ENCODE data around the gene NOTUM. TPM values are rescaled to one million over a fixed set of nuclear protein-coding genes. Genes with fewer than 3 reads are reported as not detected.

The NOTUM gene
- total and polyA plus RNA-seq, 9 of the 15 experiments (the other 6 are each of a cell fraction or from before 2014, with no cell fraction given) = 0.03 to 14.0 (median 4.1) TPM

DNA sequence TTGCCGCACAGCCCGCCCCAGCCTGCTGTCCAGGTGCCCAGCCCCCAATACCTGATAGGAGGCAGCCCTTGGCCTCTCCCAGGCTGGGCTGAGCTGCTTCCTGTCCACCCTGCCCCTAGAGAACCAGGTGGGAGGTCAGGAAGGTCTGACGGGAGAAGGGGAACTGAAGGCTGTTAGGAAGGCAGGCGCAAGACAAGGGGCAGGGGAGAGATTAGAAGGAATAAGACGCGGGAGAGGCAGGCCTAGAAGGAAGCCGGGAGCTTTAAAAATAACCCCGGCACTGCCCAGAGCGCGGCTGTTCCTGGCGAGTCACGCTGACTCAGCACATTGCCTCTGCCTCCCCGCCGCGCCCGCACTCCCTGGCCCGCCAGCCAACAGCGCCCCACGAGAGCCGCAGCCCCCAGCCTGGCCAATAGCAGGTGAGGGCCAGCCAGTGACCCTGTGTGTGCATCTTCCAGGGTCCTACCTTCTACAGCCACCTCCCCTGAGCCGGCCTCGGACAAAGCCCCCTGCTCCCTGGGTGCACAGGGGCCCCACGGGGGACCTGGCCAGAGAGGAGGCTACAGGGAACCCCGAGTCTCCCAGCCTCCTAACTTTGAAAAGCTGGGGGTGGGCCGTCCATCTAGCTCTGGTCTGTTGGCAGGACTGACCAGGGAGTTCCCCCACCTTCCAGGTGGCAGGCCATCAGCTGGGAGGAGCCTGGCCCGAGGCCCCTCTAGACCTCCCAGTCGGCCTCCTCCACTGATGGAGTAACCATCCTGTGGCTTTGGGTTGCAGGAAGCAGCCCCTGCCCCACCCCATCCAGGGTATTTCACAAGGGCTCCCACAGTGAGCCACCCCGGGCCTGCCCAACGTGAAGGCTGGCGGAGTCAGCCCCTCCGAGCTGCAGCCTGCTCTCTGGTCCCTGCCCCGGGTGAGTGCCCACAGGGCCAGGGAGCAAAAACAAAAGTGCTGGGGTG is 37.4 kb downstream of the NOTUM start (continued):
- TF ChIP-seq, protein P1, sequence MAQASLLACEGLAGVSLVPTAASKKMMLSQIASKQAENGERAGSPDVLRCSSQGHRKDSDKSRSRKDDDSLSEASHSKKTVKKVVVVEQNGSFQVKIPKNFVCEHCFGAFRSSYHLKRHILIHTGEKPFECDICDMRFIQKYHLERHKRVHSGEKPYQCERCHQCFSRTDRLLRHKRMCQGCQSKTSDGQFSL (CRISPR knock-in tag; IDR thresholded peaks at IDR 0.05) = no peak
- TF ChIP-seq, protein P1 (tag; IDR thresholded peaks at IDR 0.05) = 0 out of 4 replicates have a peak, but pooled peaks of 1 of the 2 experiments have one; percentile 18
- TF ChIP-seq ZNF668 (CRISPR knock-in tag; IDR thresholded peaks at IDR 0.05) = no peak
- no peak for TF ChIP-seq MTF1 (CRISPR knock-in tag; IDR thresholded peaks at IDR 0.05; ENCODE audit: borderline replicate concordance)
- TF ChIP-seq TRIM28 (IDR thresholded peaks at IDR 0.05) = no peak; the same call in 1 of the 2 replicates
- no peak for TF ChIP-seq ZNF140 (CRISPR knock-in tag; IDR thresholded peaks at IDR 0.05)
- TF ChIP-seq NR2C2 (CRISPR knock-in tag; IDR thresholded peaks at IDR 0.05) = no peak
- peak; percentile 73 for TF ChIP-seq NR2C2 (tag; IDR thresholded peaks at IDR 0.05)
- peak; percentile 82 for TF ChIP-seq MYC (IDR thresholded peaks at IDR 0.05; ENCODE audit: low read depth, low read length)
- TF ChIP-seq MYC (CRISPR knock-in tag; IDR thresholded peaks at IDR 0.05; ENCODE audit: borderline replicate concordance, low read depth) = no peak
- peak; percentile 53 for TF ChIP-seq NFYB (IDR thresholded peaks at IDR 0.05; ENCODE audit: extremely low read depth, insufficient read length)
- TF ChIP-seq, protein P2, sequence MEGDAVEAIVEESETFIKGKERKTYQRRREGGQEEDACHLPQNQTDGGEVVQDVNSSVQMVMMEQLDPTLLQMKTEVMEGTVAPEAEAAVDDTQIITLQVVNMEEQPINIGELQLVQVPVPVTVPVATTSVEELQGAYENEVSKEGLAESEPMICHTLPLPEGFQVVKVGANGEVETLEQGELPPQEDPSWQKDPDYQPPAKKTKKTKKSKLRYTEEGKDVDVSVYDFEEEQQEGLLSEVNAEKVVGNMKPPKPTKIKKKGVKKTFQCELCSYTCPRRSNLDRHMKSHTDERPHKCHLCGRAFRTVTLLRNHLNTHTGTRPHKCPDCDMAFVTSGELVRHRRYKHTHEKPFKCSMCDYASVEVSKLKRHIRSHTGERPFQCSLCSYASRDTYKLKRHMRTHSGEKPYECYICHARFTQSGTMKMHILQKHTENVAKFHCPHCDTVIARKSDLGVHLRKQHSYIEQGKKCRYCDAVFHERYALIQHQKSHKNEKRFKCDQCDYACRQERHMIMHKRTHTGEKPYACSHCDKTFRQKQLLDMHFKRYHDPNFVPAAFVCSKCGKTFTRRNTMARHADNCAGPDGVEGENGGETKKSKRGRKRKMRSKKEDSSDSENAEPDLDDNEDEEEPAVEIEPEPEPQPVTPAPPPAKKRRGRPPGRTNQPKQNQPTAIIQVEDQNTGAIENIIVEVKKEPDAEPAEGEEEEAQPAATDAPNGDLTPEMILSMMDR (IDR thresholded peaks at IDR 0.05 in 2 of 3, conservative IDR thresholded peaks at IDR 0.05 in 1 of 3; ENCODE audit: insufficient read depth in 2 of 3, low read depth in 1 of 3, low read length in 3 of 3) = peak in 1 of 3 experiments; percentile 10; a peak in 1 of 6 replicates
- TF ChIP-seq NRF1 (conservative IDR thresholded peaks at IDR 0.05 in 1 of 2, IDR thresholded peaks at IDR 0.05 in 1 of 2) = no peak
- peak in 1 of 2 experiments; percentile 73; a peak in 2 of 4 replicates for TF ChIP-seq RCOR1 (IDR thresholded peaks at IDR 0.05; ENCODE audit: borderline replicate concordance in 1 of 2, low read depth in 2 of 2, low read length in 2 of 2)
- TF ChIP-seq, protein P3, sequence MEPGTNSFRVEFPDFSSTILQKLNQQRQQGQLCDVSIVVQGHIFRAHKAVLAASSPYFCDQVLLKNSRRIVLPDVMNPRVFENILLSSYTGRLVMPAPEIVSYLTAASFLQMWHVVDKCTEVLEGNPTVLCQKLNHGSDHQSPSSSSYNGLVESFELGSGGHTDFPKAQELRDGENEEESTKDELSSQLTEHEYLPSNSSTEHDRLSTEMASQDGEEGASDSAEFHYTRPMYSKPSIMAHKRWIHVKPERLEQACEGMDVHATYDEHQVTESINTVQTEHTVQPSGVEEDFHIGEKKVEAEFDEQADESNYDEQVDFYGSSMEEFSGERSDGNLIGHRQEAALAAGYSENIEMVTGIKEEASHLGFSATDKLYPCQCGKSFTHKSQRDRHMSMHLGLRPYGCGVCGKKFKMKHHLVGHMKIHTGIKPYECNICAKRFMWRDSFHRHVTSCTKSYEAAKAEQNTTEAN (CRISPR knock-in tag; IDR thresholded peaks at IDR 0.05) = 0 out of 2 replicates have a peak, but pooled peaks have one; percentile 56
- TF ChIP-seq ZSCAN29 (IDR thresholded peaks at IDR 0.05) = no peak
- peak; percentile 57 for TF ChIP-seq PCBP1 (IDR thresholded peaks at IDR 0.05; ENCODE audit: low read depth, low read length, poor library complexity, severe bottlenecking)
- no peak for TF ChIP-seq NFATC3 (IDR thresholded peaks at IDR 0.05)
- TF ChIP-seq SMARCA4 (IDR thresholded peaks at IDR 0.05) = peak; percentile 79; the same call in 1 of the 2 replicates
- TF ChIP-seq ZNF551 (CRISPR knock-in tag; IDR thresholded peaks at IDR 0.05) = no peak
- no peak for TF ChIP-seq MTA1 (IDR thresholded peaks at IDR 0.05; ENCODE audit: borderline replicate concordance)
- TF ChIP-seq RNF2 (IDR thresholded peaks at IDR 0.05) = peak; percentile 56; the same call in 1 of the 2 replicates
- TF ChIP-seq HEY1 (CRISPR knock-in tag; IDR thresholded peaks at IDR 0.05; ENCODE audit: borderline replicate concordance) = no peak
- TF ChIP-seq ZNF224 (CRISPR knock-in tag; IDR thresholded peaks at IDR 0.05) = no peak
- TF ChIP-seq ZKSCAN1 (IDR thresholded peaks at IDR 0.05; ENCODE audit: low read depth, low read length) = no peak
